ENCODE results near the gene CCDC86. TPM values are rescaled to one million over a fixed set of nuclear protein-coding genes. Genes with fewer than 3 reads are reported as not detected.

CCDC86 gene
- total and polyA plus RNA-seq, 9 of the 15 experiments (the other 6 are each of a cell fraction or from before 2014, with no cell fraction given), result 4.6 to 102 (median 25.2) TPM

- TF ChIP-seq SAFB2 (IDR thresholded peaks at IDR 0.05; ENCODE audit: borderline replicate concordance, low read depth, low read length, severe bottlenecking) (no peak), LCOR (CRISPR knock-in tag; IDR thresholded peaks at IDR 0.05) (no peak; the same call in 1 of the 2 replicates), GTF2F1 (IDR thresholded peaks at IDR 0.05; ENCODE audit: low read depth, low read length) (no peak), FIP1L1 (IDR thresholded peaks at IDR 0.05; ENCODE audit: low read depth, low read length, poor library complexity, severe bottlenecking) (no peak), MEF2D (tag; conservative IDR thresholded peaks at IDR 0.05; ENCODE audit: low read depth) (no peak), PATZ1 (CRISPR knock-in tag; IDR thresholded peaks at IDR 0.05; ENCODE audit: borderline replicate concordance) (no peak), CREB3 (tag; conservative IDR thresholded peaks at IDR 0.05; ENCODE audit: low read depth) (no peak), ELK1 (CRISPR knock-in tag; IDR thresholded peaks at IDR 0.05) (no peak), HDAC6 (IDR thresholded peaks at IDR 0.05; ENCODE audit: low read depth, low read length) (no peak), TARDBP (IDR thresholded peaks at IDR 0.05) (no peak), ZNF507 (tag; conservative IDR thresholded peaks at IDR 0.05) (no peak), CHD2 (IDR thresholded peaks at IDR 0.05; ENCODE audit: low read depth, low read length) (no peak), ERF (CRISPR knock-in tag; IDR thresholded peaks at IDR 0.05) (no peak)
- TF ChIP-seq, protein P1, sequence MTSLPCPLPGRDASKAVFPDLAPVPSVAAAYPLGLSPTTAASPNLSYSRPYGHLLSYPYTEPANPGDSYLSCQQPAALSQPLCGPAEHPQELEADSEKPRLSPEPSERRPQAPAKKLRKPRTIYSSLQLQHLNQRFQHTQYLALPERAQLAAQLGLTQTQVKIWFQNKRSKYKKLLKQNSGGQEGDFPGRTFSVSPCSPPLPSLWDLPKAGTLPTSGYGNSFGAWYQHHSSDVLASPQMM (CRISPR knock-in tag; IDR thresholded peaks at IDR 0.05), result no peak
- TF ChIP-seq, protein P2, sequence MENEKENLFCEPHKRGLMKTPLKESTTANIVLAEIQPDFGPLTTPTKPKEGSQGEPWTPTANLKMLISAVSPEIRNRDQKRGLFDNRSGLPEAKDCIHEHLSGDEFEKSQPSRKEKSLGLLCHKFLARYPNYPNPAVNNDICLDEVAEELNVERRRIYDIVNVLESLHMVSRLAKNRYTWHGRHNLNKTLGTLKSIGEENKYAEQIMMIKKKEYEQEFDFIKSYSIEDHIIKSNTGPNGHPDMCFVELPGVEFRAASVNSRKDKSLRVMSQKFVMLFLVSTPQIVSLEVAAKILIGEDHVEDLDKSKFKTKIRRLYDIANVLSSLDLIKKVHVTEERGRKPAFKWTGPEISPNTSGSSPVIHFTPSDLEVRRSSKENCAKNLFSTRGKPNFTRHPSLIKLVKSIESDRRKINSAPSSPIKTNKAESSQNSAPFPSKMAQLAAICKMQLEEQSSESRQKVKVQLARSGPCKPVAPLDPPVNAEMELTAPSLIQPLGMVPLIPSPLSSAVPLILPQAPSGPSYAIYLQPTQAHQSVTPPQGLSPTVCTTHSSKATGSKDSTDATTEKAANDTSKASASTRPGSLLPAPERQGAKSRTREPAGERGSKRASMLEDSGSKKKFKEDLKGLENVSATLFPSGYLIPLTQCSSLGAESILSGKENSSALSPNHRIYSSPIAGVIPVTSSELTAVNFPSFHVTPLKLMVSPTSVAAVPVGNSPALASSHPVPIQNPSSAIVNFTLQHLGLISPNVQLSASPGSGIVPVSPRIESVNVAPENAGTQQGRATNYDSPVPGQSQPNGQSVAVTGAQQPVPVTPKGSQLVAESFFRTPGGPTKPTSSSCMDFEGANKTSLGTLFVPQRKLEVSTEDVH (IDR thresholded peaks at IDR 0.05; ENCODE audit: low read depth, partially characterized antibody), result no peak
- TF ChIP-seq, protein P3, sequence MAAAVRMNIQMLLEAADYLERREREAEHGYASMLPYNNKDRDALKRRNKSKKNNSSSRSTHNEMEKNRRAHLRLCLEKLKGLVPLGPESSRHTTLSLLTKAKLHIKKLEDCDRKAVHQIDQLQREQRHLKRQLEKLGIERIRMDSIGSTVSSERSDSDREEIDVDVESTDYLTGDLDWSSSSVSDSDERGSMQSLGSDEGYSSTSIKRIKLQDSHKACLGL (CRISPR knock-in tag; IDR thresholded peaks at IDR 0.05; ENCODE audit: borderline replicate concordance, poor library complexity, severe bottlenecking), result no peak
These were observed 21.9 kb downstream of the CCDC86 start (continued) for GRCh38 chr11:60863550-60864521.
